ENCODE data around the gene GTF2IRD1.

DNA sequence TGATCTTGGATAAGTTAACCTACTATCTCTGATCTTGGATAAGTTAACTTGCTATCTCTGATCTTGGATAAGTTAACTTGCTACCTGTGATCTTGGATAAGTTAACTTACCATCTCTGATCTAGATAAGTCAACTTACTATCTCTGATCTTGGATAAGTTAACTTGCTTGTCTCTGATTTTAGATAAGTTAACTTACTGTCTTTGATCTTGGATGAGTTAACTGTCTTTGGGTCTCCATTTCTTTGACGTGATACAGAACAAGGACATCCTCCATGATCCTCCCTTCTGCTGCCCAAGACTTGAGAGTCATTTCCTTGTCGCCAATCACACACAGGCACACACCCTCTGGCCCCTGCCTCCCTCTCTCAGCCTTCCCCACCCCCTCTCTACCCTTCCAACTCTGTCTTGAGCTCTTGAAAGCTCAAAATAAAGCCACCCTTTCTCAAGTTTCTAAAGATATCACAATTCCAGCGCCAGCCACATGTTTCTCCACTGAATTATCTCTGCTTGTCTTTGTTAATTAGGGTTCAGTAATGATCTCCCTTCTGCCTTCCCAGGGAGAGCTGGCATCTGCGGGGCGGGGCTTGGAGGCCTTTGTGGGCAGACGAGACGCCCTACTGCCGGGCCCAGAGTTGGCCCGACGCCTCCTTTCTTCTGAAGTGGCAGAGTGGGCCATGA is 118.7 kb downstream of the GTF2IRD1 start:
- TF ChIP-seq POLR2A (IDR thresholded peaks at IDR 0.05), result no peak
- TF ChIP-seq, protein P1, sequence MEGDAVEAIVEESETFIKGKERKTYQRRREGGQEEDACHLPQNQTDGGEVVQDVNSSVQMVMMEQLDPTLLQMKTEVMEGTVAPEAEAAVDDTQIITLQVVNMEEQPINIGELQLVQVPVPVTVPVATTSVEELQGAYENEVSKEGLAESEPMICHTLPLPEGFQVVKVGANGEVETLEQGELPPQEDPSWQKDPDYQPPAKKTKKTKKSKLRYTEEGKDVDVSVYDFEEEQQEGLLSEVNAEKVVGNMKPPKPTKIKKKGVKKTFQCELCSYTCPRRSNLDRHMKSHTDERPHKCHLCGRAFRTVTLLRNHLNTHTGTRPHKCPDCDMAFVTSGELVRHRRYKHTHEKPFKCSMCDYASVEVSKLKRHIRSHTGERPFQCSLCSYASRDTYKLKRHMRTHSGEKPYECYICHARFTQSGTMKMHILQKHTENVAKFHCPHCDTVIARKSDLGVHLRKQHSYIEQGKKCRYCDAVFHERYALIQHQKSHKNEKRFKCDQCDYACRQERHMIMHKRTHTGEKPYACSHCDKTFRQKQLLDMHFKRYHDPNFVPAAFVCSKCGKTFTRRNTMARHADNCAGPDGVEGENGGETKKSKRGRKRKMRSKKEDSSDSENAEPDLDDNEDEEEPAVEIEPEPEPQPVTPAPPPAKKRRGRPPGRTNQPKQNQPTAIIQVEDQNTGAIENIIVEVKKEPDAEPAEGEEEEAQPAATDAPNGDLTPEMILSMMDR (IDR thresholded peaks at IDR 0.05), result no peak

Measured in Peyer's patch (tissue), 4 donors.